Mammary microvascular endothelial cell (primary cell): ENCODE results near the gene KIF20B. TPM values are rescaled to one million over a fixed set of nuclear protein-coding genes. Genes with fewer than 3 reads are reported as not detected.

Experiments used
- total RNA-seq: library from RNA; depleted of rRNA; stranded (reverse); fragments of >200 nt; gene quantifications from 2 replicates; pipeline ENCODE4 v1.2.3, GENCODE V29; 2015

The KIF20B gene, protein sequence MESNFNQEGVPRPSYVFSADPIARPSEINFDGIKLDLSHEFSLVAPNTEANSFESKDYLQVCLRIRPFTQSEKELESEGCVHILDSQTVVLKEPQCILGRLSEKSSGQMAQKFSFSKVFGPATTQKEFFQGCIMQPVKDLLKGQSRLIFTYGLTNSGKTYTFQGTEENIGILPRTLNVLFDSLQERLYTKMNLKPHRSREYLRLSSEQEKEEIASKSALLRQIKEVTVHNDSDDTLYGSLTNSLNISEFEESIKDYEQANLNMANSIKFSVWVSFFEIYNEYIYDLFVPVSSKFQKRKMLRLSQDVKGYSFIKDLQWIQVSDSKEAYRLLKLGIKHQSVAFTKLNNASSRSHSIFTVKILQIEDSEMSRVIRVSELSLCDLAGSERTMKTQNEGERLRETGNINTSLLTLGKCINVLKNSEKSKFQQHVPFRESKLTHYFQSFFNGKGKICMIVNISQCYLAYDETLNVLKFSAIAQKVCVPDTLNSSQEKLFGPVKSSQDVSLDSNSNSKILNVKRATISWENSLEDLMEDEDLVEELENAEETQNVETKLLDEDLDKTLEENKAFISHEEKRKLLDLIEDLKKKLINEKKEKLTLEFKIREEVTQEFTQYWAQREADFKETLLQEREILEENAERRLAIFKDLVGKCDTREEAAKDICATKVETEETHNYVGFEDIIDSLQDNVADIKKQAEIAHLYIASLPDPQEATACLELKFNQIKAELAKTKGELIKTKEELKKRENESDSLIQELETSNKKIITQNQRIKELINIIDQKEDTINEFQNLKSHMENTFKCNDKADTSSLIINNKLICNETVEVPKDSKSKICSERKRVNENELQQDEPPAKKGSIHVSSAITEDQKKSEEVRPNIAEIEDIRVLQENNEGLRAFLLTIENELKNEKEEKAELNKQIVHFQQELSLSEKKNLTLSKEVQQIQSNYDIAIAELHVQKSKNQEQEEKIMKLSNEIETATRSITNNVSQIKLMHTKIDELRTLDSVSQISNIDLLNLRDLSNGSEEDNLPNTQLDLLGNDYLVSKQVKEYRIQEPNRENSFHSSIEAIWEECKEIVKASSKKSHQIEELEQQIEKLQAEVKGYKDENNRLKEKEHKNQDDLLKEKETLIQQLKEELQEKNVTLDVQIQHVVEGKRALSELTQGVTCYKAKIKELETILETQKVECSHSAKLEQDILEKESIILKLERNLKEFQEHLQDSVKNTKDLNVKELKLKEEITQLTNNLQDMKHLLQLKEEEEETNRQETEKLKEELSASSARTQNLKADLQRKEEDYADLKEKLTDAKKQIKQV (N-terminal part only)
- 18.8 and 21.1 TPM in 2 replicates for total RNA-seq

GRCh38 chr10:89701242-89702120, at the start of gene KIF20B:
KIF20B (plus strand) TSS chr10:89701590; CDS start chr10:89705295, 3,705 bp downstream.

Other genes starting within 250 kb of the KIF20B start
- not detected in 2 replicates for gene SLC16A12, start 166.0 kb upstream of the KIF20B start, total RNA-seq
- gene PANK1, start 56.3 kb upstream of the KIF20B start, total RNA-seq, result 1.2 and 2.3 TPM in 2 replicates